Measurements from ENCODE around the gene MLF2. TPM values are rescaled to one million over a fixed set of nuclear protein-coding genes. Genes with fewer than 3 reads are reported as not detected.
"Not testable (repeated sequence)": the region's sequence is repeated elsewhere in the genome, so short reads cannot be mapped to it uniquely, and the experiment has no call there.

The MLF2 gene
- total RNA-seq, 1 donor from 2014 or later, result 135 TPM

GRCh38 chr12:6745741-6746525, 7.0 kb downstream of the MLF2 start:
- intact Hi-C loops (cut with DNase I), result no loop called here
- DNase-seq (ENCODE audit: low spot score), result peak; percentile 77

- DNase-seq (ENCODE audit: low spot score); intact Hi-C loops (cut with DNase I): not testable (repeated sequence)
Measured at GRCh38 chr12:6743300-6743699, 9.6 kb downstream of the MLF2 start.

GRCh38 chr12:6742834-6743233, 10.1 kb downstream of the MLF2 start:
- DNase-seq (ENCODE audit: low spot score), result no peak

GRCh38 chr12:6742080-6742479, 10.9 kb downstream of the MLF2 start:
- intact Hi-C loops (cut with DNase I); DNase-seq (ENCODE audit: low spot score): not testable (repeated sequence)

More at GRCh38 chr12:6742834-6743233, 10.1 kb downstream of the MLF2 start:
- intact Hi-C loops (cut with DNase I), result no loop called here

- intact Hi-C loops (cut with DNase I), result no loop called here
- DNase-seq (ENCODE audit: low spot score), result no peak
Measured at GRCh38 chr12:6736754-6737153, 16.2 kb downstream of the MLF2 start.

GRCh38 chr12:6735448-6736191, 17.3 kb downstream of the MLF2 start:
- DNase-seq (ENCODE audit: low spot score), result peak; percentile 83
- intact Hi-C loops (cut with DNase I), result loop anchor here (1.0 kb wide), 1 partner anchor 44 kb away; no protein-coding TSS in a partner anchor

- intact Hi-C loops (cut with DNase I), result loop anchor here (1.0 kb wide), 1 partner anchor 45 kb away; no protein-coding TSS in a partner anchor
- no peak for DNase-seq (ENCODE audit: low spot score)
Measured at GRCh38 chr12:6734506-6735387, 18.2 kb downstream of the MLF2 start.

- intact Hi-C loops (cut with DNase I), result no loop called here
- no peak for DNase-seq (ENCODE audit: low spot score)
Measured at GRCh38 chr12:6730169-6730568, 22.8 kb downstream of the MLF2 start.

GRCh38 chr12:6729186-6729585, 23.8 kb downstream of the MLF2 start:
- intact Hi-C loops (cut with DNase I), result no loop called here
- DNase-seq (ENCODE audit: low spot score), result no peak

- intact Hi-C loops (cut with DNase I), result no loop called here
Measured at GRCh38 chr12:6725350-6725749, 27.6 kb downstream of the MLF2 start.

GRCh38 chr12:6724409-6724797, 28.5 kb downstream of the MLF2 start:
- intact Hi-C loops (cut with DNase I), result no loop called here
- no peak for DNase-seq (ENCODE audit: low spot score)

More at GRCh38 chr12:6725350-6725749, 27.6 kb downstream of the MLF2 start:
- DNase-seq (ENCODE audit: low spot score), result no peak

GRCh38 chr12:6723607-6724408, 29.1 kb downstream of the MLF2 start, which contains the start of gene COPS7A:
Gene COPS7A (plus strand): TSS chr12:6724046. CDS start chr12:6724657, 611 bp downstream.
- peak; percentile 99 for DNase-seq (ENCODE audit: low spot score)
- intact Hi-C loops (cut with DNase I), result loop anchor here (1.0 kb wide), 2 partner anchors 35 to 61 kb away; partner anchors contain the start of genes ING4 and ZNF384

GRCh38 chr12:6722863-6723262, 30.1 kb downstream of the MLF2 start:
- intact Hi-C loops (cut with DNase I), result loop anchor here (1.0 kb wide), 2 partner anchors 34 to 60 kb away; partner anchors contain the start of genes ING4 and ZNF384
- no peak for DNase-seq (ENCODE audit: low spot score)

- intact Hi-C loops (cut with DNase I), result no loop called here
- DNase-seq (ENCODE audit: low spot score), result no peak
Measured at GRCh38 chr12:6716874-6717437, 36.0 kb downstream of the MLF2 start.

- intact Hi-C loops (cut with DNase I); DNase-seq (ENCODE audit: low spot score): not testable (repeated sequence)
Measured at GRCh38 chr12:6716031-6716873, 36.7 kb downstream of the MLF2 start.

- peak; percentile 26 for DNase-seq (ENCODE audit: low spot score)
- intact Hi-C loops (cut with DNase I), result no loop called here
Measured at GRCh38 chr12:6708960-6709394, 44.0 kb downstream of the MLF2 start.

- intact Hi-C loops (cut with DNase I), result not testable (repeated sequence)
- DNase-seq (ENCODE audit: low spot score), result peak; percentile 54
Measured at GRCh38 chr12:6708351-6708750, 44.6 kb downstream of the MLF2 start.
